SU-DHL-6 (cell line): ENCODE results near the gene ATP2A2.

Source experiments
- H2AFZ ChIP-seq: fragments of 200-600 bp; sonication (generic); 2 replicates; pipeline ENCODE4 v1.6.1; 2014; ENCODE audit warnings: low read depth, mild to moderate bottlenecking, moderate library complexity, mixed read lengths, antibody characterized with exemption, low read length; ENCODE audit not compliant: severe bottlenecking
- H3F3A ChIP-seq: fragments of 200-600 bp; shearing (Covaris generic); 2 replicates; pipeline ENCODE4 v1.6.0; 2016; ENCODE audit warnings: antibody characterized with exemption, mild to moderate bottlenecking; ENCODE audit not compliant: insufficient read depth
- H3K27ac ChIP-seq: fragments of 200-600 bp; sonication (generic); 2 replicates; pipeline ENCODE4 v1.5.1; 2016; ENCODE audit warnings: low read depth, mild to moderate bottlenecking, low read length, moderate library complexity, mixed read lengths
- H3K27me3 ChIP-seq: fragments of 200-600 bp; sonication (generic), shearing (Covaris generic); 2 replicates; pipeline ENCODE4 v1.6.0; 2014; ENCODE audit warnings: mild to moderate bottlenecking, low read length
- H3K36me3 ChIP-seq: fragments of 200-600 bp; sonication (generic); 2 replicates; pipeline ENCODE4 v1.6.1; 2014; ENCODE audit warnings: mild to moderate bottlenecking, low read length, mixed read lengths
- H3K4me2 ChIP-seq: fragments of 300-600, 200-600 bp; shearing (Covaris generic), sonication (generic); 2 replicates; pipeline ENCODE4 v1.6.0; 2014; ENCODE audit warnings: low read length, low read depth, mild to moderate bottlenecking; ENCODE audit not compliant: poor library complexity, severe bottlenecking
- H3K4me3 ChIP-seq: fragments of 200-600 bp; sonication (generic); 2 replicates; pipeline ENCODE4 v1.5.1; 2014; ENCODE audit warnings: antibody characterized with exemption, low read length, mild to moderate bottlenecking, mixed read lengths; ENCODE audit not compliant: insufficient read depth, poor library complexity, severe bottlenecking
- H3K79me2 ChIP-seq: fragments of 200-600 bp; sonication (generic); 2 replicates; pipeline ENCODE4 v1.6.1; 2014; ENCODE audit warnings: mild to moderate bottlenecking, low read length, moderate library complexity; ENCODE audit not compliant: insufficient read depth
- H3K9ac ChIP-seq: fragments of 200-600 bp; sonication (generic); 2 replicates; pipeline ENCODE4 v1.7.0; 2014; ENCODE audit warnings: mild to moderate bottlenecking, low read length
- H3K9me2 ChIP-seq: fragments of 200-600 bp; sonication (generic); replicated peaks from 2 replicates; pipeline ENCODE4 v1.6.1; 2014; ENCODE audit warnings: low read length; ENCODE audit not compliant: insufficient read depth
- H3K9me3 ChIP-seq: fragments of 200-600 bp; sonication (generic); 2 replicates; pipeline ENCODE4 v1.6.1; 2014; ENCODE audit warnings: low read length, mixed read lengths; ENCODE audit not compliant: insufficient read depth
- H4K20me1 ChIP-seq: fragments of 200-600 bp; sonication (generic); 2 replicates; pipeline ENCODE4 v1.6.1; 2014; ENCODE audit warnings: low read depth, mild to moderate bottlenecking, antibody characterized with exemption, low read length, moderate library complexity, mixed read lengths
- EZH2phosphoT487 ChIP-seq: fragments of 200-600 bp; sonication (generic), shearing (Covaris generic); conservative IDR thresholded peaks from 2 replicates; pipeline ENCODE4 v1.6.1; 2018; ENCODE audit warnings: mild to moderate bottlenecking, antibody characterized with exemption, low read length, moderate library complexity, mixed read lengths
- TF ChIP-seq, protein P1 (sequence below): fragments of 200-600 bp; sonication (generic); IDR thresholded peaks from one replicate; pipeline ENCODE4 v1.5.1; 2017; ENCODE audit warnings: antibody characterized with exemption, mild to moderate bottlenecking, low read length, moderate library complexity; ENCODE audit not compliant: insufficient read depth, poor library complexity, severe bottlenecking

The ATP2A2 gene

DNA sequence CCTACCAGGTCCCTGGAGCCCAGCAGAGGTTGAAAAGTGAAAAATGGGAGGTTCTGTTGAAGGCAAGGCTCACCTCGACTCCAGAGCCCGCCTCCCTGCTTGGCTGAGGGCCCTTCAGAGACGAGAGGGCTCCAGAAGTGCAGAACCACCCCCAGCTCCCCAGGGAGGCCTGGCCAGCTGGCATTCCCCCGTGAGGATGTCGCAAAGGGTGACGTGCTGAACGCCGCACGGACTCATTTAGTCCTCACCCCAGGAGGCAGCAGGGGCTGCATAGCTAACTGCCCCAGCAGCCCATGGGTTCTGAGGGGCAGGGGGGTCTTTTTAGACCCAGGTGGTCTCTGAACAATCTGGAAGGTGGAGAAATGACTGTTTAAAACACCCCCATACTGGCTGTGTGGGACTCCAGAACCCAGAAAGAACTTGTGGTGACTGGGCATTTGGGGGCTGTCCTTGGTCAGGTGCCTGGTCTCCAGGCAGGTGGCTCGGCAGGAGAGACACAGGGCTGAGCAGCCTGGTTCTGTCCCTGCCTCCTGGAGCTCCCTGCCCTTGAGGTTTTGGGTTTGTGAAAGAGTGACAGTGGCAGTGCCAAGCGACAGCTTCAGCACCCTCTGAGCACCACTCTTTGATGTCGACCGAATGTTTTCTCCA lies 90.5 kb downstream of the ATP2A2 start:
- Histone ChIP-seq H3K36me3 (peaks cover 8% of the 10 kb centered on the region; the same call in 1 of the 2 replicates), H3K27me3 (no peaks in the 10 kb centered on the region), H3K27ac (no peak overlapping the region), H3K4me2 (no peak overlapping the region), H3K9ac (no peak overlapping the region), H2AFZ (no peak overlapping the region), H3K79me2 (no peaks in the 10 kb centered on the region), H3K9me3 (no peaks in the 10 kb centered on the region), H3F3A (0 out of 2 replicates have a peak, but pooled peaks cover 3% of the 10 kb centered on the region), H3K9me2 (no peaks in the 10 kb centered on the region), H3K4me3 (no peak overlapping the region), H4K20me1 (no peaks in the 10 kb centered on the region)
- TF ChIP-seq, protein P1, sequence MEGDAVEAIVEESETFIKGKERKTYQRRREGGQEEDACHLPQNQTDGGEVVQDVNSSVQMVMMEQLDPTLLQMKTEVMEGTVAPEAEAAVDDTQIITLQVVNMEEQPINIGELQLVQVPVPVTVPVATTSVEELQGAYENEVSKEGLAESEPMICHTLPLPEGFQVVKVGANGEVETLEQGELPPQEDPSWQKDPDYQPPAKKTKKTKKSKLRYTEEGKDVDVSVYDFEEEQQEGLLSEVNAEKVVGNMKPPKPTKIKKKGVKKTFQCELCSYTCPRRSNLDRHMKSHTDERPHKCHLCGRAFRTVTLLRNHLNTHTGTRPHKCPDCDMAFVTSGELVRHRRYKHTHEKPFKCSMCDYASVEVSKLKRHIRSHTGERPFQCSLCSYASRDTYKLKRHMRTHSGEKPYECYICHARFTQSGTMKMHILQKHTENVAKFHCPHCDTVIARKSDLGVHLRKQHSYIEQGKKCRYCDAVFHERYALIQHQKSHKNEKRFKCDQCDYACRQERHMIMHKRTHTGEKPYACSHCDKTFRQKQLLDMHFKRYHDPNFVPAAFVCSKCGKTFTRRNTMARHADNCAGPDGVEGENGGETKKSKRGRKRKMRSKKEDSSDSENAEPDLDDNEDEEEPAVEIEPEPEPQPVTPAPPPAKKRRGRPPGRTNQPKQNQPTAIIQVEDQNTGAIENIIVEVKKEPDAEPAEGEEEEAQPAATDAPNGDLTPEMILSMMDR: no peak
- TF ChIP-seq EZH2phosphoT487: no peak

DNA sequence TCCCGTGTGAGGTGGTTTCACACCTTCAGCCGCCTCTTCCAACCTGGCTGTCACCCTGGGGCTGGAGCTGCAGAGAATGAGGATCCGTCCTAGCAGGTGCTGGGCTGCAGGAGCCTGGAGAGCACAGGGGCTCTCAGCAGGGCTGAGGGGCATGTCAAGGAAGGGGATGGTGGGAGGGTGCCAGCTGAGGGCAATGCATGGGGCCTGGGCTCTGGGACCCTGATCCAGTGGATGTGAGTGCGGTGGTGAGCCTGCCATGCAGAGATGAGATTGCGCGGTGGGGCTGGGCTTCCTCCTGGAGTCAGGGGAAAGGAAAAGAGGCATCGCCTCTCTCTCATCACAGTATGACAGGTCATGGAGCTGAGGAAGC lies 91.0 kb downstream of the ATP2A2 start:
- TF ChIP-seq EZH2phosphoT487: no peak
- TF ChIP-seq, protein P1: no peak
- Histone ChIP-seq H3K79me2 (no peaks in the 10 kb centered on the region), H2AFZ (no peak overlapping the region), H3K27ac (no peak overlapping the region), H3K27me3 (no peaks in the 10 kb centered on the region), H3K36me3 (peaks cover 8% of the 10 kb centered on the region; the same call in 1 of the 2 replicates), H3K4me2 (no peak overlapping the region), H3K4me3 (no peak overlapping the region), H3F3A (0 out of 2 replicates have a peak, but pooled peaks cover 3% of the 10 kb centered on the region), H3K9me3 (no peaks in the 10 kb centered on the region), H3K9ac (no peak overlapping the region), H3K9me2 (no peaks in the 10 kb centered on the region), H4K20me1 (no peaks in the 10 kb centered on the region)

DNA sequence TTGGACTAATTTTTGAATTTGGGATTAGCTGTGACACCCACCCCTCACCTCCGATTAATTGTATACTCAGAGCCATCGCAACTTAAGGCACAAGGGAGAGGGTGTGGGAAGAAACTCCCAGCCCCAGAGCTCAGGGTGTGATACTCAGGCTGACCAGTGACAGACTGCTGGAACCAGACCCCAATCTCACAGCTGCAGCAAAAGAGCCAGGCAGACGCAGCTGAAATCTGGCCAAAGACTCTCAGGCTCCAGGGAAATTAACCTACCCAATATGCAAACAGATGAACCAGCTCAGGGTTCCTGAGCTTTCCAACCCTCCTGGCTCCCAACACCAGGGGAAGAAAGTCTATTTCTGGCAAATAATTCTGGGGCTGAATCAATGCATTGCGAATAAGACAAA lies 92.0 kb downstream of the ATP2A2 start:
- Histone ChIP-seq H3K36me3 (peaks cover 13% of the 10 kb centered on the region; the same call in 1 of the 2 replicates), H4K20me1 (no peaks in the 10 kb centered on the region), H3K9me3 (no peaks in the 10 kb centered on the region), H3K9ac (no peak overlapping the region), H3K27me3 (no peaks in the 10 kb centered on the region), H3K79me2 (no peaks in the 10 kb centered on the region), H3K9me2 (no peaks in the 10 kb centered on the region), H3K4me2 (no peak overlapping the region), H3K27ac (no peak overlapping the region), H3F3A (0 out of 2 replicates have a peak, but pooled peaks cover 3% of the 10 kb centered on the region), H3K4me3 (no peak overlapping the region), H2AFZ (no peak overlapping the region)
- TF ChIP-seq, protein P1: no peak
- TF ChIP-seq EZH2phosphoT487: no peak
